GM12878 (cell line): Measurements from ENCODE around the gene SEC16A. TPM values are rescaled to one million over a fixed set of nuclear protein-coding genes. Genes with fewer than 3 reads are reported as not detected.

Source experiments
- ATAC-seq: fragments of 200-7000 bp; cut with Tn5 transposase; 3 replicates; pipeline ENCODE4 v1.9.1; 2020; ENCODE audit warnings: mild to moderate bottlenecking, moderate library complexity
- BruUV-seq: library from RNA; stranded (reverse); fragments of 400-500 nt; replicated peaks from 2 replicates; lab custom pipeline; 2021; lab: Mats Ljungman, UMichigan
- CTCF ChIA-PET: fragments of 300-600 bp; sonication (Branson Sonifier 250); formaldehyde crosslinking; extraction: SDS; loops from one replicate; lab custom pipeline; 2021; ENCODE audit warnings: inconsistent platforms; lab: Yijun Ruan, JAX
- POLR2A ChIA-PET: fragments of 350-600 bp; formaldehyde crosslinking; extraction: SDS; loops from one replicate; lab custom pipeline; 2021; ENCODE audit warnings: inconsistent platforms; lab: Charles Lee
- RAD21 ChIA-PET: fragments of 300-600 bp; sonication (Branson Sonifier 250); formaldehyde crosslinking; loops from one replicate; lab custom pipeline; 2023; ENCODE audit warnings: antibody characterized with exemption; ENCODE audit not compliant: unreplicated experiment; lab: Charles Lee
- SMC1A ChIA-PET: fragments of 300-600 bp; sonication (Branson Sonifier 250); formaldehyde crosslinking; loops from one replicate; lab custom pipeline; 2023; ENCODE audit not compliant: unreplicated experiment, uncharacterized antibody; lab: Charles Lee
- DNase-seq: peaks from one replicate; pipeline ENCODE4 v3.0.0-alpha.2; 2011; ENCODE audit warnings: low read depth, low spot score
- FAIRE-seq: peaks from 3 replicates; lab custom pipeline; 2011; peaks lifted over from hg19 to GRCh38; lab: Jason Lieb, UNC
- H2AFZ ChIP-seq: 2 replicates; pipeline ENCODE4 v1.6.0; 2011; ENCODE audit warnings: low read depth, low read length, control low read depth; ENCODE audit not compliant: control insufficient read depth
- H3K27ac ChIP-seq: 2 replicates; pipeline ENCODE4 v1.5.1; 2011; ENCODE audit warnings: control low read depth; ENCODE audit not compliant: control insufficient read depth, insufficient read depth
- H3K27me3 ChIP-seq, 2 experiments: replicated peaks in 1 of 2; 2 replicates each; pipeline versions ENCODE4 v1.6.0 to v1.6.1; 2011; ENCODE audit warnings: low read length in 1 of 2; ENCODE audit not compliant: control insufficient read depth in 2 of 2, insufficient read depth in 2 of 2
- H3K36me3 ChIP-seq, 2 experiments: 2 replicates each; pipeline ENCODE4 v1.5.1; 2011; ENCODE audit warnings: low read length in 1 of 2; ENCODE audit not compliant: control insufficient read depth in 2 of 2, insufficient read depth in 2 of 2
- H3K4me1 ChIP-seq: 2 replicates; pipeline ENCODE4 v1.6.1; 2011; ENCODE audit warnings: mild to moderate bottlenecking, low read length, moderate library complexity, mixed read lengths; ENCODE audit not compliant: control insufficient read depth, insufficient read depth
- H3K4me2 ChIP-seq: 2 replicates; pipeline ENCODE4 v1.6.0; 2011; ENCODE audit warnings: control low read depth; ENCODE audit not compliant: control insufficient read depth, insufficient read depth
- H3K4me3 ChIP-seq: fragments of 200-600 bp; sonication (generic); 2 replicates; pipeline ENCODE4 v1.5.1; 2016
- H3K79me2 ChIP-seq: 2 replicates; pipeline ENCODE4 v1.6.0; 2011; ENCODE audit warnings: low read length; ENCODE audit not compliant: control insufficient read depth, insufficient read depth
- H3K9ac ChIP-seq: 2 replicates; pipeline ENCODE4 v1.8.0; 2011; ENCODE audit warnings: low read length, control low read depth, mixed read lengths; ENCODE audit not compliant: control insufficient read depth, insufficient read depth
- H3K9me3 ChIP-seq: replicated peaks from 3 replicates; pipeline ENCODE4 v1.5.1; 2011; ENCODE audit warnings: mild to moderate bottlenecking, low read length; ENCODE audit not compliant: control insufficient read depth, insufficient read depth
- H4K20me1 ChIP-seq: 2 replicates; pipeline ENCODE4 v1.6.0; 2011; ENCODE audit not compliant: control insufficient read depth, insufficient read depth
- CBFB ChIP-seq: IDR thresholded peaks from 2 replicates; pipeline ENCODE4 v1.6.1; 2016; ENCODE audit warnings: antibody characterized with exemption, low read depth
- CBX3 ChIP-seq: fragments of 200-600 bp; sonication (generic); IDR thresholded peaks from 2 replicates; pipeline ENCODE4 v1.6.1; 2016; ENCODE audit warnings: low read depth, borderline replicate concordance
- DPF2 ChIP-seq: fragments of 450-650 bp; IDR thresholded peaks from 2 replicates; pipeline ENCODE4 v1.6.1; 2017; ENCODE audit warnings: mild to moderate bottlenecking
- NR2F1 ChIP-seq: fragments of 450-650 bp; conservative IDR thresholded peaks from 2 replicates; pipeline ENCODE4 v1.6.1; 2017; ENCODE audit warnings: mild to moderate bottlenecking
- POLR2AphosphoS5 ChIP-seq: IDR thresholded peaks from 2 replicates; pipeline ENCODE4 v1.6.1; 2011; ENCODE audit warnings: mild to moderate bottlenecking, low read length, inconsistent platforms
- RAD51 ChIP-seq: fragments of 450-650 bp; IDR thresholded peaks from 2 replicates; pipeline ENCODE4 v1.6.1; 2016; ENCODE audit warnings: moderate library complexity, mild to moderate bottlenecking, inconsistent platforms
- SMC3 ChIP-seq: IDR thresholded peaks from 2 replicates; pipeline ENCODE4 v1.6.1; 2011; ENCODE audit warnings: low read length, improper control_type of control experiment, borderline replicate concordance
- STAT1 ChIP-seq: fragments of 450-650 bp; conservative IDR thresholded peaks from 2 replicates; pipeline ENCODE4 v1.6.1; 2014; ENCODE audit warnings: antibody characterized with exemption, mild to moderate bottlenecking
- ZBED1 ChIP-seq: IDR thresholded peaks from 2 replicates; pipeline ENCODE4 v1.6.1; 2016; ENCODE audit warnings: borderline replicate concordance
- WGBS: methylation state at CpG from one replicate; pipeline ENCODE4 v1.1.6; 2016; ENCODE audit warnings: low lambda C conversion rate; ENCODE audit not compliant: insufficient replicate concordance, insufficient coverage; ENCODE audit errors: missing lambda C conversion rate; 5-methylcytosine and 5-hydroxymethylcytosine counted together
- in situ Hi-C: fragments of 300-500 bp; cut with MboI; formaldehyde crosslinking; loops from 9 replicates; pipeline ENCODE4 v1.14.3; 2018; ENCODE audit warnings: mixed read lengths
- intact Hi-C: fragments of 100-400 bp; cut with micrococcal nuclease; formaldehyde crosslinking; loops from one replicate; pipeline ENCODE4 v1.14.2; 2022; ENCODE audit not compliant: unreplicated experiment
- polyA plus RNA-seq, 11 experiments: library from polyadenylated mRNA; depleted of rRNA in 4 of 11; unstranded in 6 of 11; stranded (reverse) in 5 of 11; fragments of >200 nt; fragmentation: Nextera tagmentation in 4 of 11; fragmentation: Illumina TruSeq in 1 of 11; extraction: Ambion mirVana in 4 of 11; extraction: Trizol in 1 of 11; gene quantifications; 1 replicate in 1 of 11; 2 replicates in 10 of 11; pipeline versions ENCODE4 v1.2.1 to v1.2.3, GENCODE V29; 2011 to 2016; ENCODE audit warnings: inconsistent platforms in 2 of 11, missing spikeins in 2 of 11, low read depth in 1 of 11
- total RNA-seq, 4 experiments: library from RNA; depleted of rRNA in 3 of 4; stranded (reverse); fragments of >200 nt in 3 of 4; fragmentation: Illumina TruSeq in 1 of 4; extraction: Trizol in 1 of 4; gene quantifications; 2 replicates each; pipeline versions ENCODE4 v1.2.1 to v1.2.3, GENCODE V29; 2013 to 2021
- TF ChIP-seq, protein P1 (sequence below): IDR thresholded peaks from 2 replicates; pipeline ENCODE4 v1.6.1; 2012; ENCODE audit warnings: low read depth, low read length, improper control_type of control experiment
- TF ChIP-seq, protein P2 (sequence below): fragments of 150-350 bp; IDR thresholded peaks from 2 replicates; pipeline ENCODE4 v1.6.1; 2014; ENCODE audit warnings: mild to moderate bottlenecking, low read depth, low read length
- TF ChIP-seq, protein P3 (sequence below): fragments of 450-650 bp; IDR thresholded peaks from 2 replicates; pipeline ENCODE4 v1.6.1; 2016; ENCODE audit warnings: mild to moderate bottlenecking

The SEC16A gene
- total and polyA plus RNA-seq, 10 of the 15 experiments (the other 5 are each of a cell fraction or from before 2014, with no cell fraction given) = 9.9 to 59.1 (median 21.7) TPM

DNA sequence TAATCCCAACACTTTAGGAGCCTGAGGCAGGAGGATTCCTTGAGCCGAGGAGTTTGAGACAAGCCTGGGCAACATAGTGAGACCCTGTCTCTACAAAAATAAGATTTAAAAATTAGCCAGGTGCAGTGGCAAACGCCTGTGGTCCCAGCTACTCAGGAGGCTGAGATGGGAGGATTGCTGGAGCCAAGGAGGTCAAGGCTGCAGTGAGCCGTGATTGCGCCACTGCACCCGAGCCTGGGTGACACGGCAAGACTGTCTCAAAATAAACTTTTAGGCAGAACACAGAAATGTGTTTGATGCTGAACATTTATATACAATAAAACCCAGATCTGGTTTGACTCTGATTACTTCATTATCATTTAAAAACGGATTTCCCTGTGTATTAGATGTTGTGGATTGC lies 77.4 kb downstream of the SEC16A start:
- Histone ChIP-seq H3K9me3 (no peaks in the 10 kb centered on the region), H3K4me2 (peak overlapping the region; percentile 90; the same call in 1 of the 2 replicates), H3K4me3 (no peak overlapping the region), H3K27ac (no peak overlapping the region), H3K27me3 (no peaks in the 10 kb centered on the region), H2AFZ (no peak overlapping the region), H4K20me1 (no peaks in the 10 kb centered on the region)
- ChIA-PET RAD21 (no interaction called here), SMC1A (no interaction called here), CTCF (no interaction called here)
- in situ Hi-C loops (no loop called here), intact Hi-C loops (no loop called here)
- DNase-seq = no peak
- 90% methylated on average over 7 of the region's 7 CpGs for WGBS
- TF ChIP-seq, protein P1, sequence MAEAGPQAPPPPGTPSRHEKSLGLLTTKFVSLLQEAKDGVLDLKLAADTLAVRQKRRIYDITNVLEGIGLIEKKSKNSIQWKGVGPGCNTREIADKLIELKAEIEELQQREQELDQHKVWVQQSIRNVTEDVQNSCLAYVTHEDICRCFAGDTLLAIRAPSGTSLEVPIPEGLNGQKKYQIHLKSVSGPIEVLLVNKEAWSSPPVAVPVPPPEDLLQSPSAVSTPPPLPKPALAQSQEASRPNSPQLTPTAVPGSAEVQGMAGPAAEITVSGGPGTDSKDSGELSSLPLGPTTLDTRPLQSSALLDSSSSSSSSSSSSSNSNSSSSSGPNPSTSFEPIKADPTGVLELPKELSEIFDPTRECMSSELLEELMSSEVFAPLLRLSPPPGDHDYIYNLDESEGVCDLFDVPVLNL = no peak
- no peak for TF ChIP-seq POLR2AphosphoS5
- TF ChIP-seq CBFB = no peak
- no peak for TF ChIP-seq CBX3
- TF ChIP-seq DPF2 = no peak
- no peak for TF ChIP-seq STAT1
- TF ChIP-seq, all 136 proteins: peak for 0
- Histone ChIP-seq H3K4me1 (peaks cover 39% of the 10 kb centered on the region), H3K9ac (no peak overlapping the region), H3K79me2 (peaks cover 30% of the 10 kb centered on the region), H3K36me3 (peaks cover 7 to 18% of the 10 kb centered on the region in 2 experiments; a peak in 3 of 4 replicates)
- ATAC-seq = no peak
- BruUV-seq = no TSS peak
- no peak for FAIRE-seq
- POLR2A ChIA-PET = interaction anchor here (0.5 kb wide), 1 partner anchor 746 kb away, joined by 5 read pairs; no protein-coding TSS in a partner anchor

DNA sequence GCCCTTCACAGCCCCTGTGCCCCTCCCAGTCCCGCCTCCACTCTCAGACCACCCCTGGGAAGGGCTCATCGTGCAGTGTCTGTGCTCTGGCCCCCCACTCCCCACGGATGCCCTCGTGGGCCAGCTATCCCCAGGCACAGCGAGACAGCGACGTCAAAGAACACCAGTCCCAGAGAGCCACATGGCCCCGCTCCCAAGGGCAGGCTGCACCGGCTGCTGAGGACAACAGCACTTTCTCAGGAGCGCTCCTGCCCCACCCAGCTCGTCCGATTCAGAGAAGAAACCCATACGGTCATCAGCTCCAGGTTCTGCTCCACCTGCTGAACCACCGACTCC lies 78.1 kb downstream of the SEC16A start:
- peak overlapping the region; percentile 24; the same call in 1 of the 2 replicates for H3K4me3 ChIP-seq
- peak overlapping the region; percentile 92 for H3K27ac ChIP-seq
- POLR2A ChIA-PET = interaction anchor here (0.6 to 1.9 kb wide), 3 partner anchors 17 to 42 kb away, joined by 5 to 10 read pairs (median 6); partner anchors contain the start of gene DNLZ
- H3K9me3 ChIP-seq = no peaks in the 10 kb centered on the region
- peaks cover 42% of the 10 kb centered on the region for H3K4me1 ChIP-seq
- peaks cover 30% of the 10 kb centered on the region for H3K79me2 ChIP-seq
- RAD21 ChIA-PET = interaction anchor here (0.6 kb wide), 1 partner anchor 655 kb away, joined by 4 read pairs; no protein-coding TSS in a partner anchor
- 44% methylated on average over 14 of the region's 14 CpGs for WGBS
- SMC1A ChIA-PET = no interaction called here
- DNase-seq (no peak), FAIRE-seq (peak; percentile 23), ATAC-seq (no peak)
- H3K9ac ChIP-seq = peak overlapping the region; percentile 65
- no peaks in the 10 kb centered on the region for H4K20me1 ChIP-seq
- in situ Hi-C loops = no loop called here
- H3K27me3 ChIP-seq = no peaks in the 10 kb centered on the region
- CTCF ChIA-PET = no interaction called here
- intact Hi-C loops = no loop called here
- peak overlapping the region; percentile 37; the same call in 1 of the 2 replicates for H2AFZ ChIP-seq
- peak overlapping the region; percentile 90 for H3K4me2 ChIP-seq
- TF ChIP-seq, protein P2, sequence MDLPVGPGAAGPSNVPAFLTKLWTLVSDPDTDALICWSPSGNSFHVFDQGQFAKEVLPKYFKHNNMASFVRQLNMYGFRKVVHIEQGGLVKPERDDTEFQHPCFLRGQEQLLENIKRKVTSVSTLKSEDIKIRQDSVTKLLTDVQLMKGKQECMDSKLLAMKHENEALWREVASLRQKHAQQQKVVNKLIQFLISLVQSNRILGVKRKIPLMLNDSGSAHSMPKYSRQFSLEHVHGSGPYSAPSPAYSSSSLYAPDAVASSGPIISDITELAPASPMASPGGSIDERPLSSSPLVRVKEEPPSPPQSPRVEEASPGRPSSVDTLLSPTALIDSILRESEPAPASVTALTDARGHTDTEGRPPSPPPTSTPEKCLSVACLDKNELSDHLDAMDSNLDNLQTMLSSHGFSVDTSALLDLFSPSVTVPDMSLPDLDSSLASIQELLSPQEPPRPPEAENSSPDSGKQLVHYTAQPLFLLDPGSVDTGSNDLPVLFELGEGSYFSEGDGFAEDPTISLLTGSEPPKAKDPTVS = no peak
- TF ChIP-seq SMC3 = no peak
- TF ChIP-seq, protein P3, sequence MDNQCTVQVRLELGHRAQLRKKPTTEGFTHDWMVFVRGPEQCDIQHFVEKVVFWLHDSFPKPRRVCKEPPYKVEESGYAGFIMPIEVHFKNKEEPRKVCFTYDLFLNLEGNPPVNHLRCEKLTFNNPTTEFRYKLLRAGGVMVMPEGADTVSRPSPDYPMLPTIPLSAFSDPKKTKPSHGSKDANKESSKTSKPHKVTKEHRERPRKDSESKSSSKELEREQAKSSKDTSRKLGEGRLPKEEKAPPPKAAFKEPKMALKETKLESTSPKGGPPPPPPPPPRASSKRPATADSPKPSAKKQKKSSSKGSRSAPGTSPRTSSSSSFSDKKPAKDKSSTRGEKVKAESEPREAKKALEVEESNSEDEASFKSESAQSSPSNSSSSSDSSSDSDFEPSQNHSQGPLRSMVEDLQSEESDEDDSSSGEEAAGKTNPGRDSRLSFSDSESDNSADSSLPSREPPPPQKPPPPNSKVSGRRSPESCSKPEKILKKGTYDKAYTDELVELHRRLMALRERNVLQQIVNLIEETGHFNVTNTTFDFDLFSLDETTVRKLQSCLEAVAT = peak; percentile 66
- 0 out of 2 replicates have a peak, but pooled peaks have one; percentile 38 for TF ChIP-seq ZBED1
- TF ChIP-seq NR2F1 = no peak
- no peak for TF ChIP-seq RAD51
- peaks cover 7 to 18% of the 10 kb centered on the region in 2 experiments; a peak in 3 of 4 replicates for H3K36me3 ChIP-seq
- BruUV-seq = no TSS peak
